Kidney epithelial cell (primary cell): ENCODE data around the gene PEDS1. TPM values are rescaled to one million over a fixed set of nuclear protein-coding genes. Genes with fewer than 3 reads are reported as not detected.
"Not testable (repeated sequence)": the region's sequence is repeated elsewhere in the genome, so short reads cannot be mapped to it uniquely, and the experiment has no call there.

Source experiments
- DNase-seq: peaks from one replicate; pipeline ENCODE4 v3.0.0-alpha.2; 2010; ENCODE audit warnings: low read depth
- H3K27me3 ChIP-seq: 2 replicates; pipeline ENCODE4 v1.6.0; 2011; ENCODE audit warnings: low read length; ENCODE audit not compliant: control insufficient read depth, insufficient read depth
- H3K36me3 ChIP-seq: 2 replicates; pipeline ENCODE4 v1.5.1; 2011; ENCODE audit warnings: low read length; ENCODE audit not compliant: control insufficient read depth, insufficient read depth
- H3K4me3 ChIP-seq: 2 replicates; pipeline ENCODE4 v1.5.1; 2011; ENCODE audit warnings: low read depth, mild to moderate bottlenecking, control low read depth, low read length
- total RNA-seq: library from RNA; depleted of rRNA; stranded (reverse); fragments of >200 nt; gene quantifications from 2 replicates; pipeline ENCODE4 v1.2.3, GENCODE V29; 2015
- TF ChIP-seq, protein P1 (sequence below): IDR thresholded peaks from 2 replicates; pipeline ENCODE4 v1.5.1; 2011; ENCODE audit warnings: mild to moderate bottlenecking, moderate library complexity, low read length, control low read depth, inconsistent platforms; ENCODE audit not compliant: insufficient read depth, poor library complexity, severe bottlenecking

Gene PEDS1
- total RNA-seq, 1 donor from 2014 or later: 52.1 TPM

DNA sequence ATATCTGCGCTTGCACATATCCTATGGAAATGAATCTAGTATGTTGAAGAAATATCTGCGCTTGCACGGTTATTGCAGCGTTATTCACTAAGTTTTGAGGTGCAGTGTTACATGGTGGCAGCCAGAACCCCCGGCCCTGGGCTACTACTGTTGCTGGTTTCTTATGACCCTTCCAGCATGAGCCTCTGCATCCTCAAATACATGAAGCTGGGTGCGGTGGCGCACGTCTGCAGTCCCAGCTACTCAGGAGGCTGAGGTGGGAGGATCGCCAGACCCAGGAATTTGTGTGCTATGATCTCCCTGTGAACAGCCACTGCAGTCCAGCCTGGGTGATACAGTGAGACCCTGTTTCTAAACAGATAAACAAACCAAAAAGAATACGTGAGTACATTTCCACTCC, 27.8 kb upstream of the PEDS1 start:
- H3K27me3 ChIP-seq: no peaks in the 10 kb centered on the region
- no peak for DNase-seq
- TF ChIP-seq, protein P1, sequence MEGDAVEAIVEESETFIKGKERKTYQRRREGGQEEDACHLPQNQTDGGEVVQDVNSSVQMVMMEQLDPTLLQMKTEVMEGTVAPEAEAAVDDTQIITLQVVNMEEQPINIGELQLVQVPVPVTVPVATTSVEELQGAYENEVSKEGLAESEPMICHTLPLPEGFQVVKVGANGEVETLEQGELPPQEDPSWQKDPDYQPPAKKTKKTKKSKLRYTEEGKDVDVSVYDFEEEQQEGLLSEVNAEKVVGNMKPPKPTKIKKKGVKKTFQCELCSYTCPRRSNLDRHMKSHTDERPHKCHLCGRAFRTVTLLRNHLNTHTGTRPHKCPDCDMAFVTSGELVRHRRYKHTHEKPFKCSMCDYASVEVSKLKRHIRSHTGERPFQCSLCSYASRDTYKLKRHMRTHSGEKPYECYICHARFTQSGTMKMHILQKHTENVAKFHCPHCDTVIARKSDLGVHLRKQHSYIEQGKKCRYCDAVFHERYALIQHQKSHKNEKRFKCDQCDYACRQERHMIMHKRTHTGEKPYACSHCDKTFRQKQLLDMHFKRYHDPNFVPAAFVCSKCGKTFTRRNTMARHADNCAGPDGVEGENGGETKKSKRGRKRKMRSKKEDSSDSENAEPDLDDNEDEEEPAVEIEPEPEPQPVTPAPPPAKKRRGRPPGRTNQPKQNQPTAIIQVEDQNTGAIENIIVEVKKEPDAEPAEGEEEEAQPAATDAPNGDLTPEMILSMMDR: no peak
- no peak overlapping the region for H3K4me3 ChIP-seq
- H3K36me3 ChIP-seq: no peaks in the 10 kb centered on the region

DNA sequence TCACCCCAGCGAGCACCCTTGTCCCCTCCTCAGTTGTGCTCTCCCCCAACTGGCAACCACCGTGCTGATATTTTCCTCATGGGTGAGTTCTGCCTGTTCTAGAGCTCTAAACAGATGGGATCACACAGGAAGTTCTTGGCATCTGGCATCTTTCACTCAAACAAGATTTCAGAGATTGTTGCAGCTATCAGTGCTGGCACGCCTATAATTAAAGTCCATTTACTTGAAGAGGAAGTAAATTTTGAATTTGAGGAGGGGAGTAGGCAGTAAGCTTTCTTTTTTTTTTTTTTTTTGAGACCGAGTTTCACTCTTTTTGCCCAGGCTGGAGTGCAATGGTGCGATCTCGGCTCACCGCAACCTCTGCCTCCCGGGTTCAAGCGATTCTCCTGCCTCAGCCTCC, 25.1 kb upstream of the PEDS1 start:
- not testable (repeated sequence) for H3K27me3 ChIP-seq, H3K4me3 ChIP-seq, H3K36me3 ChIP-seq, DNase-seq

DNA sequence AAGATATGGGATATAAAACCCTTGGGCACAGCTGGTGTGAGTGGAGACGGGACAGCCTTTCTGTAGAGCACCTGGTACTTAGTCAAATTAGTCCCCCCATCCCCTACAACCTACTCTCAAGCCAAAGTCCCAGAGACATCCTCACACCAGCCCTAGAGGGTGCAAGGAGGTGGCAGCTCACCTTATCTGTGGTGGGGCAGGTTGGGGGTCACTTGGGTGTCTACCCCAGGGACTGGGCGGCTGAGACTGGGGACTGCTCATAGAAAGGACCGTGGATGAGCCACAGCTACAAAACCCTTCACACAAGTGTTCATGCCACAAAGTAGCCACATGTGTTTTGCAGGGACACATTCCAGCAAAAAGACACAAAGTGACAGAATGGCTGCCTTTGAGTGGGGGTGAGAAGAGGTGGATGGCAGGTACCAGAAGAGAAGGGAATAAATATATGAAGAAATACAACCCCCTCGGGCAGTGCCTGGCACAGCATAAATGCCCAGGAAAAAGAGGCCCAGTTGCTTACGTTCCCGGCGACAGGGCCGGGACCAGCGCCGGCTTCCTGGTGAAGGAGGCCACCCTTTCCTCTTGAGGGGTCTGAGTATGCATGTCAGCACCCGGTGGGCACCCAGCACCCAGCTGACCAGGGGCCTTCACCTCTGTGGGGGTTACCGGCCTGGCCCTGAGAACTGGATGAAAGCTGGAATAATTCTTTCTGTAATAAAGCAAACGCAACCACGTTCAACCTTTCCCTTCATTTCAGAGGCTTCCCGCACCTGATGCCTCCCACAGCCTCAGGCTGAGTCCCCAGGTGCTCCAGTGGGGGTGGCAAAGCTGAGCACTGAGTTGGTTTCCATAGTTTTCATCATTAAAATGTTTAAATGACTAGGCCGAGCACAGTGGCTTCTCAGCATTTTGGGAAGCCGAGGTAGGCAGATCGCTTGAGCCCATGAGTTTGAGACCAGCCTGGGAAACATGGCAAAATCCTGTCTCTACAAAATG, 22.7 kb upstream of the PEDS1 start:
- H3K4me3 ChIP-seq: no peak overlapping the region
- no peaks in the 10 kb centered on the region for H3K27me3 ChIP-seq
- TF ChIP-seq, protein P1: no peak
- DNase-seq: no peak
- H3K36me3 ChIP-seq: no peaks in the 10 kb centered on the region

DNA sequence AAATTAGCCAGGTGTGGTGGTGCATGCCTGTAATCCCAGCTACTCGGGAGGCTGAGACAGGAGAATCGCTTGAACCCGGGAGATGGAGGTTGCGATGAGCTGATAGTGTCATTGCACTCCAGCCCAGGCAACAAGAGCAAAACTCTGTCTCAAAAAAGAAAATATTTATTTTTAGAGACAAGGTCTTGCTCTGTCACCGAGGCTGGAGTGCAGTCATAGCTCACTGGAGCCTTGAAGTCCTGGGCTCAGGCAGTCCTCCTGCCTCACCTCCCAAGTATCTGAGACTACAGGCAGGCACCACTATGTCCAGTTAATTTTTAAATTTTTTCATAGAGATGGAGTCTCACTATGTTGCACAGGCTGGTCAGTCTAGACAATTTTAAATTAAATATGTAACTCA, 20.9 kb upstream of the PEDS1 start:
- TF ChIP-seq, protein P1: no peak
- DNase-seq: no peak
- Histone ChIP-seq H3K4me3 (no peak overlapping the region), H3K27me3 (no peaks in the 10 kb centered on the region), H3K36me3 (no peaks in the 10 kb centered on the region)

DNA sequence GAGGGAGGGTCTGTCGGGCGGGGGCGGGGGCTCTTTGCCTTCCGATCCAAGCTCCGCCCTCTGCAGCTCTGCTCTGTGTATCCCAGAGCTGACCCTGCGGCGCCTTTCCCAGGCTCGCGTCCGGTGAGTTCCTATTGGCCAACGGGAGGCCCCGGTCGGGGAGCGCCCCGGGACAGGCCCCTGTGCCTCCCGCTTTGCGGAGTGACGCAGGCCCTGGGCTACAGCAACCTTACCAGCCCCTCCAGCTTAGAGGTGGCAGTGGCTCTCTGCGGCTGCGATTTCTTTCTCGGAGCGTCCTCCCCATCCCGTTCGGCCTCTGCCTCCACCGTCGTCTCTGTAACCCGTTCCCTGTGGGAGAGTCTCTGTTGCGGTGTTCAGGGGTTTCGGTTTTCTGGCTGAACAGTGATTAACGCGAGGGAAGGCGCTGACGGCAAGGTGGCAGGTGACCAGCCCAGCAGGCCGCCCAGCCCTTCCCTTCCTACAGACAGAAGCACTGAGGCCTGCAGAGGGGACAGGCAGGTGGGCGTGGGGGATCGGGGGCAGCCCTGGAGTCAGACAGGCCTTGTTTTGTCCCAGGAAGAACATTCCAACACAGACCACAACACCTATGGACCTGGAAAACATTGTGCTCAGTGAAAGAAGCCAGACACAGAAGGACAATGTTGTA, 19.0 kb upstream of the PEDS1 start:
- DNase-seq: no peak
- TF ChIP-seq, protein P1: no peak
- H3K27me3 ChIP-seq: no peaks in the 10 kb centered on the region
- H3K4me3 ChIP-seq: peak overlapping the region; percentile 36
- no peaks in the 10 kb centered on the region for H3K36me3 ChIP-seq

DNA sequence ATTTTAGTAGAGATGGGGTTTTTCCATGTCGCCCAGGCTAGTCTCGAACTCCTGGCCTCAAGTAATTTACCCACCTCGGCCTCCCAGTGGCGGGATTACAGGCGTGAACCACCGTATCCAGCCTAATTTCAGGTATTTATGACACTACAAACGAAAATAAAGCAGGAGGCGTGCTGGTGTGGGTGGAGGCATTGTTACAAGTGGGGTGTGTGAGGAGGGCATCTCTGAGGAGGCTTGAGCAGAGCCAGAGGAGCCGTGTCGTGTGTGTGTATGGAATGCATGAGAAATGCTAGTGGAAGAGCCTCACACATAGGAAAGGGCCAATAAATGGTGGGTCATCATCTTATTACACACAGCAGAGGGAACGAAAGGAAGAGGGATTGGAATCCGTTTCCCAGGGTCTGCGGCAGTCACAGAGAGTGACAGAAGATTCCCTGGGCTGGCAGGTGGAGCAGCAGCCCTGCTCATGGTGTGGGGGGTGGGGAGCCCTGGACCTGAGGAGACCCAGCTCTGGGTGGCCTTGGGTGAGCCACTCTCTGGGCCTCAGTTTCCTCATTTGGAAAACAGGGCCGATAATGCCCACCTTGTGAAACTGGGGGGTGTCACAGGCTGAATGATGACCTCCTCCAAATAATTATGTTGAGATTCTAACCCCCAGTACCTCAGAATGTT, 17.2 kb upstream of the PEDS1 start:
- no peaks in the 10 kb centered on the region for H3K36me3 ChIP-seq
- TF ChIP-seq, protein P1: no peak
- H3K4me3 ChIP-seq: no peak overlapping the region
- no peak for DNase-seq
- H3K27me3 ChIP-seq: no peaks in the 10 kb centered on the region
